NCI-H446 (cell line): ENCODE results near the gene UBN1.

Experiments used
- DNase-seq, 2 experiments: peaks; one replicate each; lab custom pipeline; 2025; lab: John Stamatoyannopoulos, UW

UBN1 gene

DNA sequence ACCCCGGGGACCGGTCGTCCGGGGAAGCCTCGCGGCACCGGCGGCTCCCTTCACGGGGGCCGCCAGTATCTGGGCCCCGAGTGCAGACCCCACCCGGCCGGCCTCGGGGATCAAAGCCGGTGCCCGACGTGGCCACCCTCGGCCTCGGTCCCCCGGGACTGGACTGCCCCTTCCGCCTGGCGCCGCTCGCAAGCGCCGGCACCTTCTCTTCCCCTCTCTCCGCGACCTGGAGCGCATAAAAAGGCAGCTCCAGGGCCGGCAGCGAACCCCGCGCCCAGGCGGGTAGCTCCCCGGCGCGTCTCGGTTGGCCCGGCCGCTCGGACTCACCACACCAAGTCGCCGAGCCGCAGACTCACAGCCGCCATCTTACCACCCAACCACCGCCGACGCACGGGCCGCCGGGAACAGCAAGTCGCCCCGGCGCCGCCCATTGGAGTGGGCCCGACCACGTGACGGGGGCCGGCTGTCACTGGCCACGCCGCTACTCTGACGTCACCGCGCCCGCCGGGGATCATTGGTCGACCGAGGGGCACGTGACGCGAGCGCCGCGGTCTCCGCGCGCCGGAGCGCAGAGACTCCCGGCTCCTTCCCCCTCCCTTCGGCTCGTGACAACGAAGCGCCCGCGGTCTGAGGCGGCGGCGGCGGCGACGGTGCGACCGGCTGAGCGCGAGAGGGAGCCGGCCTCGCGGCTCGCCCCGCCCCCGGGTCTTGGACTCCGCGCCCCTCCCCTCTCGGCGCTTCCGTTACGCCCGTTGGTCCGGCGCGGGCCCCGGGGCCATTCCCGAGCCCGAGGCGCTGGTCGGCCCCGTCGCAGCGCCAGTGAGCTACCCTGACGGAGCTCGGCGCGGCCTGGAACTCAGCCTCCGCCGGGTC, at the start of gene UBN1, which contains the start of gene GLYR1:
TSS of gene UBN1 (plus strand) at position 581 of the 873 bp plus-strand sequence. CDS start 5,437 bp downstream, outside the sequence.
TSS of gene GLYR1 (minus strand) at position 388 of the 873 bp plus-strand sequence. CDS start at position 365, 23 bp downstream.
- DNase-seq = peak; percentile 94 to 97

- DNase-seq = no peak
These were observed 49.5 kb upstream of the UBN1 start for GRCh38 chr16:4797805-4798252.

GRCh38 chr16:4798456-4798855, 48.8 kb upstream of the UBN1 start:
- no peak for DNase-seq

DNA sequence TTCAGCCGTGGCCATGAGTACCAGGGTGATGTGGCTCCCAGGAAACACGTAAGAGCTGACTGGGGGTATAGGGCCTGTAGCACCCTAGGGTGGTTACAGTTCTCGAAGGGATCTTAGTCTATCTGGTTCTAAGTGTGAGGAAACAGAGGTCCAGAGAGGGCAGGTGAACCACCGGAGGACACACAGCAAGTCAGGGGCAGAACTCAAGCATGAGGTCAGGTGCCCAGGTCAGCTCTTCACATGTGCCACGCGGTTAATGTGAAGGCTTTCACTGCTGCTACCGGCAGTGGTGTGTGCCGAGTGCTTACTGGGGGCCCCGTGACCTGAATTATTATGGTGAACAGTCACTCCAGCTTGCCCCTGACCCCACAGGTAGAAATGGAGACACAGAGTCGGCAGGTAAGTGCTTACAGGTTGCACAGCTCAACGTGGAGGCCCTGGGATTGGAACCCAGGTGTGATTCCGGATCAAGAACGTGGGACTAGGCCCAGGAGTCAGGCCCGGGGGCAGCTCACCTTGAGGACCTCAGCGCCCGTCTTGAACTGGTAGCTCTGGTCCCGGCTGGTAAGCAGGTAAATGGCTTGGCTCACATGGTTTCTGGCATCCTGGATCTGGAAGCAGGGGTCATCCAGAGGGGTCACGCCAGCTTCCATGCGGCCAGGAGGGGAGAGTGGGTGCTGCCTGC, 48.0 kb upstream of the UBN1 start:
- DNase-seq = no peak

GRCh38 chr16:4800290-4801041, 46.8 kb upstream of the UBN1 start:
- no peak for DNase-seq

DNA sequence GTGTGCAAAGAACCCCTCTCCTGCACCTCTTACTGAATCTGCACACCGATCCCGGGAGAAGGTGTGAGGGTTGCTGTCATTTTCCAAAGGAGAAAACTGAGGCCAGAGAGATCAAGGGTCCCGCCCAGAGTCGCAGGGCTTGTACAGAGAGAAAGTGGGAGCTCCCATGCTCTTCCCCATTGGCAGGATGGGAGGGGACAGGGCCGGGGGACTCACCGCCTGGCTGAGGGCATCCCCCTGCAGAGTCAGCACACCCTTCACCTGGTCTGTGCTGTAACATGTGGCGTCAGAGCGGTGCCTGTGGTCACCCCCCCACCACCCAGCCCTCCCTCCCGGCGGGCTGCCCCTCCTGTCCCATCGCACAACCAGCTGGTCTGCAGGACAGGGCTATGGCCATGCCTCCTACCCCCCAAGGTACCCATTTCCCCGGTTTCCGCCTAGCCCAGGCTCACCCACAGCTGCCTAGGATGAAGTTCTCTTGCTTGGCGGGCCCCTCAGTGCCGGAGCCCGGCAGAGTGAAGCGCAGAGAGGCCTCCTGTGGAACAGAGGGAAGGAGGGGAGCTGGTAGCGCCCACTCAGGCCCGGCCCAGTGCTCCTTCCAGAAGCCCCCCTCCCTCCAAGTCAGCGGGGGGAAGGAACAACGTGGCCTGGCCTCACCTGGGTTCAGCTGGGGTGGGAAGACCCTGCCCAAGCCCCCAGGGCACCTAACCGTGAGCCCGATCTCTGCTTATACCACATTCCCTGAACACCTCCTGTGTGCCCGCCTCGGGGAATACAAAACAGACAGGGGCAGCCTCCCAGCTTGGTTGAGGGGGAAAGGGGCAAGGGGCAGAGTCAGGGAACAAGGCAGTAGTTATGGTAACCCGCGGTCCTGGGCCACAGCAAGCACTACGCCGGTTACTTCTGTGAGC, 46.0 kb upstream of the UBN1 start:
- no peak for DNase-seq

GRCh38 chr16:4801962-4802658, 45.2 kb upstream of the UBN1 start, which contains the start of gene ROGDI:
ROGDI (minus strand) TSS chr16:4802633; CDS start chr16:4802571, 62 bp downstream.
- DNase-seq = peak in 1 of 2 experiments; percentile 40

DNA sequence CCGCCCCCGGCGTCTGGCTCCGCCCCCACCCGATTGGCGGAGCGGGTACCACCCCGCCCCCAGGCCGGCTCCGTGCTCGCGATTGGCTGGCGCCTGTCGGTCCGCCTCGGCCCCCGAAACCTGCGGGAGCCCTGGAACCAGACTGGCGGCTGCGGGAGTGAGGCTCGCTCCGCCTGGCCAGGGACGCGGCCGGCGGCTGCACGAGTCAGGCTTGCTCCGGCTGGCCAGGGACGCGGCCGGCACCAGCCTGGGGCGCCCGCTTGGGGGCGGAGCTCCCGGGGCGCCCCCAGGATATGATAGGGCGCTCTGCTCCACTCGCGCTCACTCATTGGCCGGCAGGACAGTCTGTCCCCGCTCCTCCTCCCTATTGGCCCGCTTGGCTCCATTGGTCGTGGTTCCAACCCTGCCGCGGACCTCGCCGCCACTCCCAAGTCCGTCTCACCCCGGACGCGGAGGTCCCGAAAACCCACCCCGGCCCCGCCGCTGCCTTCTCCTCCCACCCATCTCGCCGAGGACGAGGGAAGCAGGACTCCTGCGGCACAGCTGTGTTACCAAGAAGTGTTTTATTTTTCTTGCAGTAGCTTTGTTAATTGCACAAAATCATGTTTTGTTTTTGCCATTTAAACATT, 44.5 kb upstream of the UBN1 start:
- DNase-seq = peak; percentile 71 to 89

- DNase-seq = no peak
These were observed 43.9 kb upstream of the UBN1 start for GRCh38 chr16:4803401-4803844.

- no peak for DNase-seq
These were observed 43.2 kb upstream of the UBN1 start for GRCh38 chr16:4803898-4804762.

- no peak for DNase-seq
These were observed 42.0 kb upstream of the UBN1 start for GRCh38 chr16:4805231-4805630.

- DNase-seq = no peak
These were observed 41.0 kb upstream of the UBN1 start for GRCh38 chr16:4806280-4806679.

DNA sequence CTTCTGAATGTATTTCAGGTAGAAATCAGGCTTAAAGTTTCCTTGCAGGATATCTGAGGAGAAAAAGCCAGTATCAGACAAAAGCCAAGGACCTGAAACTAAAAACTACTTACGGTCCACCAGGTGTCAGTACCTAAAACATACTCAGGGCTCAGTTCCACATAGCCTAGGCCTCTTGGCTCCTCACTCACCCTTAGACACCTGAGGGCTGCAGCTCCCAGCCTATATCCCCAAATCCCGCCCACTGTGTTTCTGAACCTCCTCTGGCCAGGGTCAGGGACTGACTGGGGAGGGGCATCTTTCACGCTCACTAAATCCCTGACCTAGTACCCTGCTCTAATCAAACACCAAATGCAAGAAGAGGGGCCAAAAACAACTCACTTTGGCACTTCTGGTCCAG, 36.0 kb upstream of the UBN1 start:
- no peak for DNase-seq

DNA sequence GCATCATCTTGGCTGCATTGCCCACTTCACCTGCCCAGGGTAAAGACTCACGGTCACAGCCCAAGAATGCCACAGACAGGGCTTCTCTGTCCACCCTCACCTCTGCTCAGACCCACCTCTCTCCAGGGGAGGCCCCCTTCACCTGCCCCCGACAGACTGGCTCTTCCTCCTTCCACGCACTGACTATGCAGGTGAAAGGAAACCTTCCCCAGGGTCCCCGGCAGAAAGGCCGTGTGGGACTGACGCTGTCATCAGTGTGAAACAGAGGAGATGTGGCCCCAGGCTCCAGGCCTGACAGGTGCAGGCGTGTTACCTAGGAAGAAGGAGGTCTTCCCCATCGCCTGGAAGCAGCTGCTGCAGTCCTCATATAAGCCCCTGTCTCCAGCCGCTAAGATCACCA, 35.5 kb upstream of the UBN1 start:
- no peak for DNase-seq

DNA sequence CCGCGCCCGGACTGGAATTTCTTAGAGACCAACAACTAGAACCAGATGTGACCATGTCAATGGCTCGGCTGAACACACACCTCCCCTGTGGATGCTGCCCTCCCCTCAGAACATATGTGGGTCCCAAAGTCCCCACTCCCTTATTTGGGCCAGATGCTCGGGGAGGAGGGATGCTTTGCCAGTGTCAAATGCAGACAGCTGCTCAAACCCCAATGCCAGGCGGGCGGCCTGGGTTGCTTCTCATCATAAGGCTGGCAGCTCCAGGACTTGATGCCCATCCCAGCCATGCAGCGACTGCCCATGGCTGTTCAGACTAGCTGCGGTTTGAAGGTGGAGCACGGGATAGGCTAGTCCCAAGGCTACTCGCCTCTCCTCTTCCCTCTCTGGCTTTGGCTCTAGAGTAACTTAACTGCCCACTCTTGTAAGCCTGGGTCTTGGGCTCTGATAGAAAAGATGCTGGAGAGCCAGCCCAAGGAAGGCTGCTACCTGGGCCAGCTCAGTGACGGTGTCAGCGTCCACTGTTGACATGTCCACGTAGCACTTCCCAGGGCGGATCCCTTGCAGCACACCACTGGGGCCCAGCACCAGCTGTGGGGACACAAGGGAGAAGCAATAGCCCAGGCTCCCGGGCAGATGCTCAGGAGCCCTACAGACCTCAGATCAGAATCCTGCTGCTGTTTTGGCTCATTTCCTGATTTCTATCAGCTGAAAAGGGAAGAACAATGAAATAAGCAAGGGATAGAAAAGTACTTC, 33.9 kb upstream of the UBN1 start:
- no peak for DNase-seq

DNA sequence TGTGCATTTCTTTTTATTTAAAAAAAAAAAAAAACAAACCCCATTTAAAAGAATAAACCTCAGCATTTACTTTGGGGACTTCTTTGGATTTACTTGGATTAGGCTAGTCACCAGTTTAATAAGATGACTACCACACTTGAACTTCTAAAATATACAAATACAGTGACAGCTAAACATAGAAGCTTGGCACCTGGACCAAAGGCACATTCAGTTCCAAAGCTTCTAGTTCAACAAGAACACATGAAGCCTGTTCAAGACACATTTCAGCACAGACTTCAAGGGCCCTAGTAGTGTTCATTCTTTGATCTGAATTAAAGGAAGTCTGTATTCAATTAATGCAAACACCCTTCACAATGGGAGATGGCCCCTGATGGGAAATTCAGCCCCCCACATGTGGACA, 33.2 kb upstream of the UBN1 start:
- DNase-seq = no peak

- DNase-seq = no peak
These were observed 32.6 kb upstream of the UBN1 start for GRCh38 chr16:4814542-4815173.

GRCh38 chr16:4820652-4821051, 26.6 kb upstream of the UBN1 start:
- no peak for DNase-seq
